ENCODE data around the gene HSD17B2. TPM values are rescaled to one million over a fixed set of nuclear protein-coding genes. Genes with fewer than 3 reads are reported as not detected.
"Not testable (repeated sequence)": the region's sequence is repeated elsewhere in the genome, so short reads cannot be mapped to it uniquely, and the experiment has no call there.

Gene HSD17B2
- total RNA-seq, 1 donor from 2014 or later: not detected

GRCh38 chr16:82007189-82007588 lies 27.9 kb upstream of the HSD17B2 start:
- H3K27me3 Mint-ChIP-seq (ENCODE audit: low read depth): peaks cover 6% of the 10 kb centered on the region
- H3K4me1 Mint-ChIP-seq (ENCODE audit: low read depth): peaks cover 12% of the 10 kb centered on the region
- DNase-seq (ENCODE audit: low spot score): no peak
- peaks cover 31% of the 10 kb centered on the region for H3K36me3 Mint-ChIP-seq (ENCODE audit: low read depth)
- intact Hi-C loops (cut with micrococcal nuclease): no loop called here
- peaks cover 30% of the 10 kb centered on the region for H3K9me3 Mint-ChIP-seq
- H3K4me3 Mint-ChIP-seq (ENCODE audit: low read depth): no peak overlapping the region
- H3K27ac Mint-ChIP-seq: no peak overlapping the region

- H3K9me3 Mint-ChIP-seq: peaks cover 30% of the 10 kb centered on the region
- no peak overlapping the region for H3K27ac Mint-ChIP-seq
- intact Hi-C loops (cut with micrococcal nuclease): no loop called here
- peaks cover 30% of the 10 kb centered on the region for H3K36me3 Mint-ChIP-seq (ENCODE audit: low read depth)
- H3K4me3 Mint-ChIP-seq (ENCODE audit: low read depth): no peak overlapping the region
- H3K4me1 Mint-ChIP-seq (ENCODE audit: low read depth): peaks cover 12% of the 10 kb centered on the region
- DNase-seq (ENCODE audit: low spot score): no peak
- peaks cover 13% of the 10 kb centered on the region for H3K27me3 Mint-ChIP-seq (ENCODE audit: low read depth)
Observed at GRCh38 chr16:82008957-82009592, 26.0 kb upstream of the HSD17B2 start.

DNA sequence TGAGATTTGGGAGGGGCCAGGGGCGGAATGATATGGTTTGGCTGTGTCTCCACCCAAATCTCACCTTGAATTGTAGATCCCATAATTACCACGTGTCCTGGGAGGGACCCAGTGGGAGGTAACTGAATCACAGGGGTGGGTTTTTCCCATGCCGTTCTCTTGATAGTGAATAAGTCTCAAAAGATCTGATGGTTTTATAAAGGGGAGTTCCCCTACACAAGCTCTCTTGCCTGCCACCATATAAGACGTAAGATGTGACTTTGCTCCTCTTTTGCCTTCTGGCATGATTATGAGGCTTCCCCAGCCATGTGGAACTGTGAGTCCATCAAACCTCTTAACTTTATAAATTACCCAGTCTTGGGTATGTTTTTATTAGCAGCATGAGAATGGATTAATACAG lies 25.3 kb upstream of the HSD17B2 start:
- H3K4me3 Mint-ChIP-seq (ENCODE audit: low read depth); H3K27ac Mint-ChIP-seq; DNase-seq (ENCODE audit: low spot score); intact Hi-C loops (cut with micrococcal nuclease): not testable (repeated sequence)
- peaks cover 30% of the 10 kb centered on the region for H3K9me3 Mint-ChIP-seq
- H3K36me3 Mint-ChIP-seq (ENCODE audit: low read depth): peaks cover 30% of the 10 kb centered on the region
- H3K4me1 Mint-ChIP-seq (ENCODE audit: low read depth): peaks cover 12% of the 10 kb centered on the region
- peaks cover 13% of the 10 kb centered on the region for H3K27me3 Mint-ChIP-seq (ENCODE audit: low read depth)

- Mint-ChIP-seq H3K27me3 (ENCODE audit: low read depth) (peaks cover 13% of the 10 kb centered on the region), H3K36me3 (ENCODE audit: low read depth) (peaks cover 30% of the 10 kb centered on the region), H3K9me3 (peaks cover 34% of the 10 kb centered on the region), H3K27ac (peak overlapping the region; percentile 55), H3K4me1 (ENCODE audit: low read depth) (peaks cover 12% of the 10 kb centered on the region), H3K4me3 (ENCODE audit: low read depth) (peak overlapping the region; percentile 82)
- intact Hi-C loops (cut with micrococcal nuclease): no loop called here
- no peak for DNase-seq (ENCODE audit: low spot score)
Observed at GRCh38 chr16:82010649-82011048, 24.4 kb upstream of the HSD17B2 start.

DNA sequence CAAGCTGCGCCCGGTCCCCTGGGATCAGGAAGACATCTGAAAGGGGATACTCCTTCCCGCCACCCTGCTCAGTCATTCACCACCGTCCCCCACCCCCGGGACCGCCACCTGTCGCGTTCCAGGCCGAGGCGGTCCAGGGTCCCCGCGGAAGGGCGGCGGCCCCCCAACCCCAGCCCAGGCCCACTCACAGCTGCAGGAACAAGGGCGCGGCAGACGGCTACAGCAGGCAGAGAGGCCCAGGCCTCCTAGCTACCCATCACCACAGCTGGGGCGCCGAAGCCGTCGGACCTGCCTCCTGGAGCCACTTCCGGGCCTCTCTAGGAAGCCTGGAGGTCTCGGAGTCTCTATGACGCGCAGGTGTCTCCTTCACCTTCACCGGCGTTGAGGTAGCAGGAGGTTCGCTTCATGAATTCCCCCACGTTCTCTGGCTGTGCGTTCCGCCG lies 23.8 kb upstream of the HSD17B2 start, which contains the start of gene SDR42E1:
Gene SDR42E1, minus strand, starts transcription at position 272 of the 443 bp plus-strand sequence. CDS start 10,612 bp downstream, outside the sequence.
- peak; percentile 43 for DNase-seq (ENCODE audit: low spot score)
- H3K9me3 Mint-ChIP-seq: peaks cover 34% of the 10 kb centered on the region
- peaks cover 30% of the 10 kb centered on the region for H3K36me3 Mint-ChIP-seq (ENCODE audit: low read depth)
- H3K4me1 Mint-ChIP-seq (ENCODE audit: low read depth): peaks cover 12% of the 10 kb centered on the region
- H3K27ac Mint-ChIP-seq: peak within 1 kb of the TSS; percentile 55
- intact Hi-C loops (cut with micrococcal nuclease): no loop called here
- H3K27me3 Mint-ChIP-seq (ENCODE audit: low read depth): peaks cover 13% of the 10 kb centered on the region
- peak within 1 kb of the TSS; percentile 82 for H3K4me3 Mint-ChIP-seq (ENCODE audit: low read depth)

- Mint-ChIP-seq H3K9me3 (peaks cover 30% of the 10 kb centered on the region), H3K27me3 (ENCODE audit: low read depth) (peaks cover 13% of the 10 kb centered on the region), H3K27ac (no peak overlapping the region), H3K4me3 (ENCODE audit: low read depth) (no peak overlapping the region), H3K36me3 (ENCODE audit: low read depth) (peaks cover 28% of the 10 kb centered on the region), H3K4me1 (ENCODE audit: low read depth) (peaks cover 12% of the 10 kb centered on the region)
- DNase-seq (ENCODE audit: low spot score): no peak
- intact Hi-C loops (cut with micrococcal nuclease): no loop called here
Observed at GRCh38 chr16:82013139-82013538, 21.9 kb upstream of the HSD17B2 start.

DNA sequence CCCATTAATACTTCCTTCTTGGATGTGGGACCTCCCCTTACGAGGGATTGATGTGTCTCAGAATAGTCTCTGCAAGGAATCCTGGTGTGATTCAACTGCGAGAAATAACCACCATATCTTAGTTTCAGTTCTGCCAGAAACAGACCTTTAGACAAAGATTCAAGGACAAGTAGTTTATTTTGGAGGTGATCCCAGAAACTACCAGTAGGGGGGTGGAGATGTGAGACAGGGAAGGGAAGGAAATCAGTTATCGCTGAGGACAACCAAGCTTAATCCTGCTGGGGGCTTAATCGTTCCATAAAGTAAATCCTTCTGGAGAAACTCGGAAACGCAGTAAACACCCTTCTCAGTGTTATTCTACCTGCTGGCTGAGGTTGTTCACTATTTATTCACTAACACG lies 18.8 kb upstream of the HSD17B2 start:
- Mint-ChIP-seq H3K27me3 (ENCODE audit: low read depth) (peaks cover 15% of the 10 kb centered on the region), H3K9me3 (peaks cover 4% of the 10 kb centered on the region), H3K27ac (no peak overlapping the region), H3K4me3 (ENCODE audit: low read depth) (no peak overlapping the region), H3K36me3 (ENCODE audit: low read depth) (peaks cover 4% of the 10 kb centered on the region), H3K4me1 (ENCODE audit: low read depth) (peaks cover 3% of the 10 kb centered on the region)
- intact Hi-C loops (cut with micrococcal nuclease): no loop called here
- no peak for DNase-seq (ENCODE audit: low spot score)

- no peak overlapping the region for H3K4me3 Mint-ChIP-seq (ENCODE audit: low read depth)
- H3K27ac Mint-ChIP-seq: no peak overlapping the region
- H3K27me3 Mint-ChIP-seq (ENCODE audit: low read depth): peaks cover 11% of the 10 kb centered on the region
- no peaks in the 10 kb centered on the region for H3K4me1 Mint-ChIP-seq (ENCODE audit: low read depth)
- intact Hi-C loops (cut with micrococcal nuclease): no loop called here
- no peaks in the 10 kb centered on the region for H3K36me3 Mint-ChIP-seq (ENCODE audit: low read depth)
- DNase-seq (ENCODE audit: low spot score): no peak
- peaks cover 4% of the 10 kb centered on the region for H3K9me3 Mint-ChIP-seq
Observed at GRCh38 chr16:82016964-82017363, 18.1 kb upstream of the HSD17B2 start.

GRCh38 chr16:82017911-82018568 lies 17.0 kb upstream of the HSD17B2 start:
- no peak overlapping the region for H3K4me3 Mint-ChIP-seq (ENCODE audit: low read depth)
- intact Hi-C loops (cut with micrococcal nuclease): no loop called here
- H3K27me3 Mint-ChIP-seq (ENCODE audit: low read depth): peaks cover 3% of the 10 kb centered on the region
- H3K4me1 Mint-ChIP-seq (ENCODE audit: low read depth): no peaks in the 10 kb centered on the region
- H3K36me3 Mint-ChIP-seq (ENCODE audit: low read depth): no peaks in the 10 kb centered on the region
- peaks cover 4% of the 10 kb centered on the region for H3K9me3 Mint-ChIP-seq
- DNase-seq (ENCODE audit: low spot score): no peak
- H3K27ac Mint-ChIP-seq: no peak overlapping the region

DNA sequence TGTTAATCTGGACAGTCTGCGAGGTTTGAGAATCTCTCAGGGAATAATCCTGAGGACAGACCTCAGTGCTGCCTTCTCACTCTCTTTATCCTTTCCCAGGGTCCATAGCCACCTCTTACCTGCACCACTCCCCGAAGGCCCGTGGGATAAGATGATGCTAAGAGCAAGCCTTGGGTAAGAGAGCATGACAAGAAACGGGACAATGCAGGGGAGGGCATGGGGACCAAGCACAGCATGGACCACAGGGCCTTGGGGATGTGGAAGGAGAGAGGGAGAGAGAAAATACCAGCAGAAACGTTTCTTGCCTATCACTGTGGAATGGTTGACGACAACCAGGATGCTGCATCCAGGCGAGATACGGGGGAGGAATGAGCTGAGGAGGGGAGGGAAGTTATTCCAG lies 15.5 kb upstream of the HSD17B2 start:
- H3K9me3 Mint-ChIP-seq: peaks cover 4% of the 10 kb centered on the region
- intact Hi-C loops (cut with micrococcal nuclease): no loop called here
- peaks cover 13% of the 10 kb centered on the region for H3K27me3 Mint-ChIP-seq (ENCODE audit: low read depth)
- no peaks in the 10 kb centered on the region for H3K36me3 Mint-ChIP-seq (ENCODE audit: low read depth)
- no peak overlapping the region for H3K4me3 Mint-ChIP-seq (ENCODE audit: low read depth)
- no peak overlapping the region for H3K27ac Mint-ChIP-seq
- no peak for DNase-seq (ENCODE audit: low spot score)
- no peaks in the 10 kb centered on the region for H3K4me1 Mint-ChIP-seq (ENCODE audit: low read depth)

DNA sequence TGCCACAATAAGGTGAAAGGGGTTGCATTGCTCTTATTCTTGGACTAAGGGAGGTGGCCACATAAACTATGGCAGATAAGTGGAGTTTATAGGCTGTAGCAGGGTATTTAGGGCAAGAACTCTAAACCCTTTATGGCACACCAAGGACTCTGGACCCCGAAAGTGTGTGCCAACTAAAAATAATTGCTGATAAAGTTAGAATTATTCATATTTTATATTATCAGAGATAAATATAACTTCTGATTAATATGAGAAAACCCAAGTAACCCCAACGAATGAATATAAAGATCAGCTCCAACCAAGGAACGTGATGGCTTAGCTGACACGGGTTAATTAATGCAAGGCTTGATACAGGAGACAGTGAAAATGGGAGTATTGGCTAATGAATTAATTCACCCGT lies 15.0 kb upstream of the HSD17B2 start:
- Mint-ChIP-seq H3K9me3 (peaks cover 2% of the 10 kb centered on the region), H3K36me3 (ENCODE audit: low read depth) (no peaks in the 10 kb centered on the region), H3K4me3 (ENCODE audit: low read depth) (no peak overlapping the region), H3K27ac (no peak overlapping the region), H3K27me3 (ENCODE audit: low read depth) (peaks cover 13% of the 10 kb centered on the region), H3K4me1 (ENCODE audit: low read depth) (no peaks in the 10 kb centered on the region)
- no peak for DNase-seq (ENCODE audit: low spot score)
- intact Hi-C loops (cut with micrococcal nuclease): no loop called here

DNA sequence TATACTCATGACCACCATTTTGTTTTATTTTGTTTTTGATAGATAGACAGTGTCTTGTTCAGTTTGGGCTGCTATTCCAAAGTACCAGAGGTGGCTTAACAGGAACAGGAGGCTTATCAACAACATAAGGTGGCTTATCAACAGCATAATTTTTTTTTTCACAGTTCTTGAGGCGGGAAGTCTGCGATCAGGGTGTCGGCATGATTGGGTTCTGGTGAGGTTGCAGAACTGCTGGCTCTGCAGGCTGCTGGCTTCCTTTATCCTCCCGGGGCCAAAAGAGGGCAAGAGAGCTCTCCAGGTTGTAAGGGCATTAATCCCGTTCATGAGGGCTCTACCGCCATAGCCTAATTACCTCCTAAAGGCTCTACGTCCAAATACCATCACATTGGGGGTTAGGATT lies 11.8 kb upstream of the HSD17B2 start:
- intact Hi-C loops (cut with micrococcal nuclease): no loop called here
- Mint-ChIP-seq H3K4me3 (ENCODE audit: low read depth) (no peak overlapping the region), H3K36me3 (ENCODE audit: low read depth) (no peaks in the 10 kb centered on the region), H3K27me3 (ENCODE audit: low read depth) (peaks cover 13% of the 10 kb centered on the region), H3K4me1 (ENCODE audit: low read depth) (no peaks in the 10 kb centered on the region), H3K27ac (no peak overlapping the region), H3K9me3 (no peaks in the 10 kb centered on the region)
- DNase-seq (ENCODE audit: low spot score): no peak

DNA sequence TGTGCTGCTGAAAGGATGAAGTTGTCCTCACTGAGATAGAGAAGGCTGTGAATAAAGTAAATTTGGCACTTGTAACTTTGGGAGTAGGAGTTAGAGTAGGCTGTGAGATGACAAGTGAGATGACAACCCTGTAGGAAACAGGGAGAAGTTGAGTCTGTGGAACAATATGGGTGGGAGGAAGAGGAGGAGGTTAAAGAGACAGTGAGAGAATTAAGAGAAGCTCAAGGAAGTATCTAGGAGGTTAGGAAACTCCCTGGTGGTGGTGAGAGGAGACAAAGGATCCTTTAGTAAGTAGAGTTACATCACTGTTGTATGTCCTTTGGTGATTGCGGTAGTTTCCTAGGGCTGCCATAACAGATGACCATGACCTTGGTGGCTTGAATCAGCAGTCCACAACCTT lies 10.7 kb upstream of the HSD17B2 start:
- Mint-ChIP-seq H3K9me3 (no peaks in the 10 kb centered on the region), H3K36me3 (ENCODE audit: low read depth) (no peaks in the 10 kb centered on the region), H3K27ac (no peak overlapping the region), H3K27me3 (ENCODE audit: low read depth) (peaks cover 11% of the 10 kb centered on the region), H3K4me1 (ENCODE audit: low read depth) (no peaks in the 10 kb centered on the region), H3K4me3 (ENCODE audit: low read depth) (no peak overlapping the region)
- intact Hi-C loops (cut with micrococcal nuclease): no loop called here
- no peak for DNase-seq (ENCODE audit: low spot score)

All from activated T-helper 2 cell treated with anti-CD3 and anti-CD28 coated beads, Interferon-gamma antibody, Interleukin-2, Interleukin-4, amounts not matched to agents 10 μg/mL and 5 μg/mL and 100 μg/mL, durations not matched to agents 14 hours and 24 hours and 36 hours (primary cell).